Calu3 (cell line): Measurements from ENCODE around the gene GLIPR2. TPM values are rescaled to one million over a fixed set of nuclear protein-coding genes. Genes with fewer than 3 reads are reported as not detected.

Experiments
- BruUV-seq: library from RNA; stranded (reverse); fragments of 400-500 nt; replicated peaks from 2 replicates; lab custom pipeline; 2021; lab: Mats Ljungman, UMichigan
- CTCF ChIA-PET: fragments of 300-600 bp; sonication (Branson Sonifier 250); formaldehyde crosslinking; loops from one replicate; lab custom pipeline; 2022; ENCODE audit warnings: antibody characterized with exemption; lab: Charles Lee
- DNase-seq: peaks from one replicate; pipeline ENCODE4 v3.0.0; 2022
- H3K27ac Mint-ChIP-seq: one replicate; pipeline ENCODE4 v1.8.0; 2022; ENCODE audit warnings: mixed read lengths; ENCODE audit not compliant: unreplicated experiment
- H3K27me3 Mint-ChIP-seq: one replicate; pipeline ENCODE4 v1.8.0; 2022; ENCODE audit warnings: mixed read lengths; ENCODE audit not compliant: unreplicated experiment
- H3K36me3 Mint-ChIP-seq: one replicate; pipeline ENCODE4 v1.8.0; 2022; ENCODE audit warnings: mild to moderate bottlenecking, moderate library complexity, mixed read lengths; ENCODE audit not compliant: insufficient read depth, unreplicated experiment
- H3K4me1 Mint-ChIP-seq: one replicate; pipeline ENCODE4 v1.8.0; 2022; ENCODE audit warnings: mild to moderate bottlenecking, low read depth, mixed read lengths; ENCODE audit not compliant: unreplicated experiment
- H3K4me3 Mint-ChIP-seq: one replicate; pipeline ENCODE4 v1.8.0; 2022; ENCODE audit warnings: mild to moderate bottlenecking, low read depth, moderate library complexity, mixed read lengths; ENCODE audit not compliant: unreplicated experiment
- H3K9me3 Mint-ChIP-seq: one replicate; pipeline ENCODE4 v1.8.0; 2022; ENCODE audit warnings: low read depth, mixed read lengths; ENCODE audit not compliant: unreplicated experiment
- intact Hi-C: fragments of 100-400 bp; cut with micrococcal nuclease; formaldehyde crosslinking; loops from one replicate; pipeline ENCODE4 v1.10.0; 2022; ENCODE audit not compliant: unreplicated experiment
- total RNA-seq: library from RNA; stranded (reverse); gene quantifications from 2 replicates; pipeline ENCODE4 v1.2.3, GENCODE V29; 2022
- TF ChIP-seq, protein P1 (sequence below): fragments of 200-600 bp; IDR thresholded peaks from one replicate; pipeline ENCODE4 v1.8.0; 2022; ENCODE audit warnings: antibody characterized with exemption; ENCODE audit not compliant: unreplicated experiment

The GLIPR2 gene
- total RNA-seq, 1 experiment from 2014 or later, result 0.19 TPM

DNA sequence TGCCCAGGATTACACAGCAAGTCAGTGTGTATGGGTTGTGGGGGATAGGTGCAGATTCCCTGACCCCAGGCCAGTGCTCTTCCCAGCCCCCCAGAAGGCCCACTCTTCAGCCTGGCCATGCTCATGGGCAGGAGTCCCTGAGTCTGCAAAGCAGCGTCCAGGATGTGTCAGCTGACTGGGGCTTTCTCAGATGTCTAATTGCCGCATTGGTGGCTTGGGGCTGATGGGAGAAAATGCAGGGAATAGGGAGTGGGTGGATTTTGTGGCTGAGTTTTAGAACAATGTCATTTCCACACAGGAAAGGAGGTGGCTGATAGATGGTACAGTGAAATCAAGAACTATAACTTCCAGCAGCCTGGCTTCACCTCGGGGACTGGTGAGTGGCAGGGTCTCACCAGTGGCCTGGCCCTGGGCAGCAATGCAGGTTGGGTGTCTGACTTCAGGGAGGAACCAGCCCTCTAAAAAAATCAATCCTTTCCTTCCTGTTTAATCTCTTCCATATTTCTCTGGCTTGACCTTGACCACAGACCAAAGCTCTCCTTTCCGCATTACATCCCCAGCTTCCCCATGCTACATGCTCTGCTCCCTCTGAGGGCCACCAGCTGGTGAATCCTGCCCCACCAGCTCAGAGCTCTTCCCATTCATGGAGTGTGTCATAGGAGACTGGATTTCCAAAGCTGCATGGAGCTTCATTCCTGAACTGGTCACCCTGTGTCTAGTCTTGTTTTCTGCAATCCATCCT, 14.2 kb downstream of the GLIPR2 start:
- peaks cover 3% of the 10 kb centered on the region for H3K9me3 Mint-ChIP-seq
- no peak for DNase-seq
- intact Hi-C loops, result no loop called here
- H3K4me1 Mint-ChIP-seq, result peaks cover 8% of the 10 kb centered on the region
- BruUV-seq, result no TSS peak
- CTCF ChIA-PET, result no interaction called here
- H3K36me3 Mint-ChIP-seq, result no peaks in the 10 kb centered on the region
- TF ChIP-seq, protein P1, sequence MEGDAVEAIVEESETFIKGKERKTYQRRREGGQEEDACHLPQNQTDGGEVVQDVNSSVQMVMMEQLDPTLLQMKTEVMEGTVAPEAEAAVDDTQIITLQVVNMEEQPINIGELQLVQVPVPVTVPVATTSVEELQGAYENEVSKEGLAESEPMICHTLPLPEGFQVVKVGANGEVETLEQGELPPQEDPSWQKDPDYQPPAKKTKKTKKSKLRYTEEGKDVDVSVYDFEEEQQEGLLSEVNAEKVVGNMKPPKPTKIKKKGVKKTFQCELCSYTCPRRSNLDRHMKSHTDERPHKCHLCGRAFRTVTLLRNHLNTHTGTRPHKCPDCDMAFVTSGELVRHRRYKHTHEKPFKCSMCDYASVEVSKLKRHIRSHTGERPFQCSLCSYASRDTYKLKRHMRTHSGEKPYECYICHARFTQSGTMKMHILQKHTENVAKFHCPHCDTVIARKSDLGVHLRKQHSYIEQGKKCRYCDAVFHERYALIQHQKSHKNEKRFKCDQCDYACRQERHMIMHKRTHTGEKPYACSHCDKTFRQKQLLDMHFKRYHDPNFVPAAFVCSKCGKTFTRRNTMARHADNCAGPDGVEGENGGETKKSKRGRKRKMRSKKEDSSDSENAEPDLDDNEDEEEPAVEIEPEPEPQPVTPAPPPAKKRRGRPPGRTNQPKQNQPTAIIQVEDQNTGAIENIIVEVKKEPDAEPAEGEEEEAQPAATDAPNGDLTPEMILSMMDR, result no peak
- no peak overlapping the region for H3K4me3 Mint-ChIP-seq
- peaks cover 4% of the 10 kb centered on the region for H3K27me3 Mint-ChIP-seq
- no peak overlapping the region for H3K27ac Mint-ChIP-seq

DNA sequence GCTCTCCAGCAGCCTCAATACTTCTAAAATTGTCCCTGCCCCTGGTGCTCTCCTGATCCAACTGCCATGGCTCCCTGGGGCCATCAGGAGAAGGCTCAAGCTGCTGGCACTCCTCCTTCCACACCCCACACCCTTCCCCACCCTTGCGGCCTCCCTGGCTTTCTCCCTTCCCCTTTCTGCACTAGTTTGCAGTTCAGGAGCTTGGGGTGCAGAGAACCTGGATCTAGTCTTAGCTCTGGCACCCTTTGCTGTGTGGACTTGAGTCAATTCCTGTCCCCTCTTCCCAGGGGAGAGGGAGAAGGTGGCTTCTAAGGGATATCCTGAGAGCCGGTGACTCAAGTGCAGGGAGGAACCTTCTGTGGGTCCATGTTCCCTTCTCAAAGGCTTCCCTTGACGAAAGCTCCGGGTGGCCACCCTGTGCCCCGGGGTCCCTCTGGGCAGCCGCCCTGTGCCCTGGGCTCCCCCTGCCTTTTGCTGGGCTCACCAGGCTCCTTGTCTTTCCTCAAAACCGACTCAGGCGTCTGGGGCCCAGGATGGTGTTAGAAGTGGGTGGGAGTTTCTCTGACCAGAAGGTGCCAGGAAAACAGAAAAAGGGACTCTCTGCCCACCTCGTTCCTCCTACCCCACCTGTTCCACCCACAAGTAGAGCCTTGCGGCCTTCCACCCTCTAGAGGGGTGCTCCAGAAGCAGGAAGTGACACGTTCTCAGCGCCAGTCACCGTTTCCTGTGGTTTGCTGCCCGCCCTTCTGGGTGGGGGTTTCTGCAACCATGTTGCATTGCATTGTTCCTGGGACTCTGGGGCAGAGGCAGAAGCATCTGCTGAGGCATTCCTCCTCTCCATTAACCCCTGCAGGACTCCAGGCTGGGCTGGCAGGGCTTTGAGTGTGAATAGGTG, 15.0 kb downstream of the GLIPR2 start:
- intact Hi-C loops, result no loop called here
- no peak overlapping the region for H3K27ac Mint-ChIP-seq
- no TSS peak for BruUV-seq
- TF ChIP-seq, protein P1, result no peak
- H3K4me3 Mint-ChIP-seq, result no peak overlapping the region
- no peaks in the 10 kb centered on the region for H3K9me3 Mint-ChIP-seq
- no peak for DNase-seq
- H3K27me3 Mint-ChIP-seq, result no peaks in the 10 kb centered on the region
- H3K36me3 Mint-ChIP-seq, result no peaks in the 10 kb centered on the region
- H3K4me1 Mint-ChIP-seq, result peaks cover 8% of the 10 kb centered on the region
- CTCF ChIA-PET, result no interaction called here

DNA sequence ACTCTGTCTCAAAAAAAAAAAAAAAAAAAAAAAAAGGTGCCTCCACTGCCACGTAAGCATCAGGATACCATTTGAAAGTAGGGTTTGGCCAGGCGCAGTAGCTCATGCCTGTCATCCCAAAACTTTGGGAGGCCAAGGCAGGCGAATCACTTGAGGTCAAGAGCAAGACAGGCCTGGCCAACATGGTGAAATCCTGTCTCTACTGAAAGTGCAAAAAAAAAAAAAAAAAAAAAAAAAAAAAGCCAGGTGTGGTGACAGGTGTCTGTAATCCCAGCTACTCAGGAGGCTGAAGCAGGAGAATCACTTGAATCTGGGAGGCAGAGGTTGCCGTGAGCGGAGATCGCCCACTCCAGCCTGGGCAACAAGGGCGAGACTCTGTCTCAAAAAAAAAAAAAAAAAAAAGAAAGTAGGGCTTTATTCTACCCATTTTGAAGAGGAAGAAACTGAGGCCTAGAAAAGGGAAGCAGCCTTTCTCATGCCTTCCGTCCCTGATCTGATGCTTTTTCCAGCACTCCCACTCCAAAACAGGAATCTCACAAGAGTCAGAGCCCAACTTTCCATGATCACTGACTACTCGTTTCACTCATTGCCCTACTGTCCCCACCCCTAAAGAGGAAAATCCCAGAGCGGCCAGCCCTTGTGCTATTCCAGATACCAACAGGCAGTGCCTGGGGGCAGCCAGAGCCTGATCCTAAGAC, 16.4 kb downstream of the GLIPR2 start:
- Mint-ChIP-seq H3K36me3 (no peaks in the 10 kb centered on the region), H3K9me3 (no peaks in the 10 kb centered on the region), H3K27ac (no peak overlapping the region), H3K4me3 (no peak overlapping the region), H3K4me1 (peaks cover 8% of the 10 kb centered on the region), H3K27me3 (no peaks in the 10 kb centered on the region)
- CTCF ChIA-PET, result no interaction called here
- no TSS peak for BruUV-seq
- no peak for DNase-seq
- TF ChIP-seq, protein P1, result no peak
- intact Hi-C loops, result no loop called here

DNA sequence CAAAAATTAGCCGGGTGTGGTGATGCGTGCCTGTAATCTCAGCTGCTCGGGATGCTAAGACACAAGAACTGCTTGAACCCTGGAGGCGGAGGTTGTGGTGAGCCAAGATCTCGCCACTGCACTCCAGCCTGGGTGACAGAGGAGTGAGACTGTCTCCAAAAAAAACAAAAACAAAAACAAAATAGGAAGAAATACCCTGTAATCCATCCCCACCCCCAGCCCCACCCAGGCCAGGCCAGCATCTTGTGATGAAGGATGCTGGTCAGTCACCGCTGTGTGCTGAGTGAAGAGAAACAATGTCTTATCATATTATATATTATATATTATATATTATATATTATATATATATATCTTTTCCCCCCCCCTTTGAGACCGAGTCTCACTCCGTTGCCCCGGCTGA, 17.2 kb downstream of the GLIPR2 start:
- CTCF ChIA-PET, result no interaction called here
- Mint-ChIP-seq H3K4me3 (no peak overlapping the region), H3K27me3 (no peaks in the 10 kb centered on the region), H3K27ac (no peak overlapping the region), H3K9me3 (no peaks in the 10 kb centered on the region), H3K4me1 (peaks cover 8% of the 10 kb centered on the region), H3K36me3 (no peaks in the 10 kb centered on the region)
- TF ChIP-seq, protein P1, result no peak
- BruUV-seq, result no TSS peak
- intact Hi-C loops, result no loop called here
- no peak for DNase-seq
